Natural killer cell (primary cell): ENCODE data around the gene CMSS1. TPM values are rescaled to one million over a fixed set of nuclear protein-coding genes. Genes with fewer than 3 reads are reported as not detected.

Experiments
- ATAC-seq, 3 donors: fragments of 150-1000 bp in 2 of 3; fragments of 200-7000 bp in 1 of 3; cut with Tn5 transposase; 1 replicate in 1 of 3; 2 replicates in 2 of 3; pipeline ENCODE4 v1.10.0; 2021; ENCODE audit warnings: mild to moderate bottlenecking in 2 of 3, moderate library complexity in 2 of 3
- DNase-seq, 2 donors: peaks; one replicate each; pipeline versions ENCODE4 v3.0.0 to v3.0.0-alpha.2; 2013 to 2021; ENCODE audit warnings: mixed read lengths in 1 of 2
- H3K27ac ChIP-seq: one replicate; pipeline ENCODE4 v1.5.1; 2013; ENCODE audit warnings: mild to moderate bottlenecking, low read length
- H3K27me3 ChIP-seq: one replicate; pipeline ENCODE4 v1.6.1; 2013; ENCODE audit warnings: low read length; ENCODE audit not compliant: control insufficient read depth, insufficient read depth
- H3K36me3 ChIP-seq: one replicate; pipeline ENCODE4 v1.6.1; 2013; ENCODE audit warnings: low read length; ENCODE audit not compliant: control insufficient read depth, insufficient read depth
- H3K4me1 ChIP-seq: one replicate; pipeline ENCODE4 v1.6.1; 2013; ENCODE audit warnings: low read length; ENCODE audit not compliant: control insufficient read depth, insufficient read depth
- H3K4me3 ChIP-seq: one replicate; pipeline ENCODE4 v1.5.1; 2013; ENCODE audit warnings: low read length
- H3K9me3 ChIP-seq: one replicate; pipeline ENCODE4 v1.6.1; 2013; ENCODE audit warnings: low read length; ENCODE audit not compliant: control insufficient read depth, insufficient read depth
- H3K27ac Mint-ChIP-seq, 2 donors: one replicate each; pipeline ENCODE4 v1.8.0; 2022; ENCODE audit warnings: mild to moderate bottlenecking in 2 of 2, mixed read lengths in 2 of 2, moderate library complexity in 1 of 2
- H3K27me3 Mint-ChIP-seq, 2 donors: one replicate each; pipeline ENCODE4 v1.8.0; 2022; ENCODE audit warnings: low read depth in 2 of 2, mixed read lengths in 2 of 2
- H3K36me3 Mint-ChIP-seq: one replicate; pipeline ENCODE4 v1.8.0; 2022; ENCODE audit warnings: mixed read lengths
- H3K4me1 Mint-ChIP-seq, 2 donors: one replicate each; pipeline ENCODE4 v1.8.0; 2022; ENCODE audit warnings: mixed read lengths in 2 of 2
- H3K4me3 Mint-ChIP-seq: one replicate; pipeline ENCODE4 v1.8.0; 2022; ENCODE audit warnings: mild to moderate bottlenecking, moderate library complexity, mixed read lengths
- H3K9me3 Mint-ChIP-seq, 2 donors: one replicate each; pipeline ENCODE4 v1.8.0; 2022; ENCODE audit warnings: mixed read lengths in 2 of 2
- WGBS: methylation state at CpG from one replicate; pipeline ENCODE4 v1.1.7; 2013; ENCODE audit warnings: missing lambda C conversion rate; ENCODE audit not compliant: insufficient coverage; 5-methylcytosine and 5-hydroxymethylcytosine counted together
- intact Hi-C: fragments of 100-400 bp; cut with micrococcal nuclease; formaldehyde crosslinking; loops from one replicate; pipeline ENCODE4 v1.14.2; 2022
- total RNA-seq, 4 donors: library from RNA; stranded (reverse); fragments of 120-200 nt in 1 of 4; gene quantifications; one replicate each; pipeline versions ENCODE4 v1.2.3 to v1.2.4, GENCODE V29; 2013 to 2022
- TF ChIP-seq, protein P1 (sequence below): fragments of 200-600 bp; IDR thresholded peaks from one replicate; pipeline ENCODE4 v1.8.0; 2022; ENCODE audit warnings: antibody characterized with exemption

Gene CMSS1
- total RNA-seq, 3 donors from 2014 or later (not counting 1 experiment from before 2014, with no cell fraction given): 7.8 to 12.7 (median 9.2) TPM

DNA sequence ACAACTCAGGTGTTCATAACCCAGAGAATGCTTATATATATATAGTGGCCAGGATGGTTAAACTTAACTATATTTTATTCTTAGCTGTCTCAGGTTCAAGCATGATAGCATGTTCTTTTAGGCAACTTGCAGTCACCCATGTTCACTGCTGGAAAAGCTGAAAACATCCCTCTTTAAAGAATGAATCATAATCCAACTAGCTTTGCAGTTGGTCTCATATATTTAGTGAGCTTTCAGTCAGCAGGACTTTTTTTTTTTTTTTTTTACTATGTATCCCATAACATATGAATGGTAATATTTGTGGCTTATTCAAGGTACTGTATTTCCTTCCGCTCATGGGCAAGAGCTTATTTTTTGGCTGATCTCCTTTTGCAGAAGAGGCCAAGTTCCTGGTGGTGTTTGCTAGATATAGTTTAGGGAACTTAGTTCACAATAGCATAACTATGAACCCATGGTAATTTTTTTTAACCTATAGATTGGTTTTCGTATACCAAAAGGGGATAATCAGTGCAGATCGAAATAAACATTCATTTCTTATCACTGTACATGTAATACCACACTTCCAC is 77.6 kb downstream of the CMSS1 start:
- Mint-ChIP-seq H3K27me3 (no peaks in the 10 kb centered on the region), H3K27ac (no peak overlapping the region), H3K4me1 (no peaks in the 10 kb centered on the region), H3K9me3 (no peaks in the 10 kb centered on the region), H3K4me3 (no peak overlapping the region), H3K36me3 (no peaks in the 10 kb centered on the region)
- no peaks in the 10 kb centered on the region for H3K36me3 ChIP-seq
- no peaks in the 10 kb centered on the region for H3K9me3 ChIP-seq
- WGBS: 54% methylated on average over 3 of the region's 3 CpGs
- TF ChIP-seq, protein P1, sequence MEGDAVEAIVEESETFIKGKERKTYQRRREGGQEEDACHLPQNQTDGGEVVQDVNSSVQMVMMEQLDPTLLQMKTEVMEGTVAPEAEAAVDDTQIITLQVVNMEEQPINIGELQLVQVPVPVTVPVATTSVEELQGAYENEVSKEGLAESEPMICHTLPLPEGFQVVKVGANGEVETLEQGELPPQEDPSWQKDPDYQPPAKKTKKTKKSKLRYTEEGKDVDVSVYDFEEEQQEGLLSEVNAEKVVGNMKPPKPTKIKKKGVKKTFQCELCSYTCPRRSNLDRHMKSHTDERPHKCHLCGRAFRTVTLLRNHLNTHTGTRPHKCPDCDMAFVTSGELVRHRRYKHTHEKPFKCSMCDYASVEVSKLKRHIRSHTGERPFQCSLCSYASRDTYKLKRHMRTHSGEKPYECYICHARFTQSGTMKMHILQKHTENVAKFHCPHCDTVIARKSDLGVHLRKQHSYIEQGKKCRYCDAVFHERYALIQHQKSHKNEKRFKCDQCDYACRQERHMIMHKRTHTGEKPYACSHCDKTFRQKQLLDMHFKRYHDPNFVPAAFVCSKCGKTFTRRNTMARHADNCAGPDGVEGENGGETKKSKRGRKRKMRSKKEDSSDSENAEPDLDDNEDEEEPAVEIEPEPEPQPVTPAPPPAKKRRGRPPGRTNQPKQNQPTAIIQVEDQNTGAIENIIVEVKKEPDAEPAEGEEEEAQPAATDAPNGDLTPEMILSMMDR: no peak
- DNase-seq (no peak), ATAC-seq (no peak)
- intact Hi-C loops: no loop called here
- H3K27me3 ChIP-seq: no peaks in the 10 kb centered on the region
- H3K27ac ChIP-seq: peak overlapping the region; percentile 8
- no peaks in the 10 kb centered on the region for H3K4me1 ChIP-seq
- H3K4me3 ChIP-seq: no peak overlapping the region

DNA sequence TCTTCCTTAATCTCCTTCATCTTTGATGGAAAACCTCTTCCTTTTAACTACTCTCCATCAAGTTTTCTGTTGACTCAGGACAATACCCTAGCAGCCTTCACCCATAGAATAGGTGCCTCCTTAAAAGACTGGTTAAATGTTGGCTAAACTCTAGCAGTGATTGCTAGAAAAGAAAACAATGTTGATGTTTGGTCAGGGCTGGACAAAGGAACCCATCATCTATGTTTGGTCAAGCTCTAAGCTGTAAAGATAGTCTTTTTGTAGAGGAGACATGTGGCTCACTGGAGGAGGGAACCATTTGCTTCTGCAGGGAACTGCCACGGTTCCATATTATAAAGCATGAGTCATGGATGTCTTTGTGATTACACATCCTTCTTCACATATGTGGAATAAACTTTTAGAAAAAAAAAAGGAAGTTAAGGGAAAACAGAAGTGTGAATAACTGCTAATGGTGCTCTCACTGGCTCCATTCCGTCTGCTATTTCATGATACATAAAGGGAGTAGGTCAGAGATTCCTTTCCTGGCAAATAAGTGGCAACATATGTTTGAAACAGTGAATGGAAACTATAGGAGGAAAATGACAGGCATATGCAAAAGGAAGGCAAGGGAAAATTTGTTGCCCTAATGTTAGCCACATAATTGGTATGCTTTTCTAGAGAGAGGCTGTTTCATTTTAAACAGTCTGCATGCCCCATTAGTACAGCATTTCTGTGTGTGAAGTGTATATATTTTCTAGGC is 78.2 kb downstream of the CMSS1 start:
- ATAC-seq: peak in 2 of 3 donors; percentile 30 to 52

DNA sequence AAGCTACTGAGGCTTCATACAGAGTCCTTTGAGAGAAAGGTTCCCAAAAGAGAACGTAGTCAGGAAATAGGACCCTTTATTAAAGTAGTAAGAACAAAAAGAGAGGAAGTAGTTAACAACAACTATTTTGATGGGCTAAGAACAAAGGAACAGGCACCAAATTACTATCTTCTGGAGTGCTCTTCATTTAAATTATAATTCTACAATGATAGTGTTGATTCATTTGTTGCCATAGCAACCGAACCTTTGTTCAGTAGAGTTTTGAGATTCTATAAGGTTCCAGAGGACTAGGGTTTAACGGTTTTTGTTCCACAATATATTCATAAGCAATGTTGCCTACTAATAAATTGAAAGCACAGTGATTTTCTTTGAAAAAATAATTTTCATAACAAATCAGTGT is 78.8 kb downstream of the CMSS1 start:
- no peak overlapping the region for H3K27ac Mint-ChIP-seq
- Histone ChIP-seq H3K4me3 (no peak overlapping the region), H3K27me3 (no peaks in the 10 kb centered on the region), H3K36me3 (no peaks in the 10 kb centered on the region), H3K4me1 (no peaks in the 10 kb centered on the region), H3K27ac (peak overlapping the region; percentile 23), H3K9me3 (no peaks in the 10 kb centered on the region)
- no peaks in the 10 kb centered on the region for H3K36me3 Mint-ChIP-seq
- TF ChIP-seq, protein P1: no peak
- intact Hi-C loops: no loop called here
- H3K4me3 Mint-ChIP-seq: no peak overlapping the region
- 0% methylated on average over 1 of the region's 3 CpGs for WGBS
- H3K4me1 Mint-ChIP-seq: no peaks in the 10 kb centered on the region
- DNase-seq (no peak), ATAC-seq (no peak)
- H3K9me3 Mint-ChIP-seq: no peaks in the 10 kb centered on the region
- H3K27me3 Mint-ChIP-seq: no peaks in the 10 kb centered on the region

More for the DNA sequence above, 78.2 kb downstream of the CMSS1 start:
- H3K9me3 ChIP-seq: no peaks in the 10 kb centered on the region
- H3K4me1 ChIP-seq: no peaks in the 10 kb centered on the region
- H3K4me3 ChIP-seq: no peak overlapping the region
- peak overlapping the region; percentile 23 for H3K27ac ChIP-seq
- DNase-seq: no peak
- Mint-ChIP-seq H3K27me3 (no peaks in the 10 kb centered on the region), H3K27ac (no peak overlapping the region), H3K4me3 (no peak overlapping the region), H3K4me1 (no peaks in the 10 kb centered on the region), H3K36me3 (no peaks in the 10 kb centered on the region), H3K9me3 (no peaks in the 10 kb centered on the region)
- 75% methylated on average over 1 of the region's 2 CpGs for WGBS
- no peaks in the 10 kb centered on the region for H3K36me3 ChIP-seq
- intact Hi-C loops: no loop called here
- TF ChIP-seq, protein P1: no peak
- no peaks in the 10 kb centered on the region for H3K27me3 ChIP-seq
